Endodermal cell (in vitro differentiated cells): ENCODE results near the gene TSHZ3. TPM values are rescaled to one million over a fixed set of nuclear protein-coding genes. Genes with fewer than 3 reads are reported as not detected.

Experiments
- DNase-seq: peaks from one replicate; pipeline ENCODE4 v3.0.0-alpha.2; 2017
- H3K27ac ChIP-seq: 2 replicates; pipeline ENCODE4 v1.5.1; 2013; ENCODE audit warnings: mild to moderate bottlenecking, low read depth, low read length, moderate library complexity
- H3K27me3 ChIP-seq: 2 replicates; pipeline ENCODE4 v1.6.1; 2013; ENCODE audit warnings: mild to moderate bottlenecking, low read length, moderate library complexity; ENCODE audit not compliant: insufficient read depth, control insufficient read depth, poor library complexity, severe bottlenecking
- H3K36me3 ChIP-seq: 2 replicates; pipeline ENCODE4 v1.7.0; 2013; ENCODE audit warnings: mild to moderate bottlenecking, low read length, moderate library complexity; ENCODE audit not compliant: control insufficient read depth, insufficient read depth
- H3K4me1 ChIP-seq: one replicate; pipeline ENCODE4 v1.7.0; 2013; ENCODE audit warnings: low read length; ENCODE audit not compliant: control insufficient read depth, insufficient read depth
- H3K4me3 ChIP-seq: 2 replicates; pipeline ENCODE4 v1.5.1; 2013; ENCODE audit warnings: mild to moderate bottlenecking, low read length, moderate library complexity
- H3K9ac ChIP-seq: 2 replicates; pipeline ENCODE4 v1.6.1; 2013; ENCODE audit warnings: mild to moderate bottlenecking, low read length, moderate library complexity; ENCODE audit not compliant: poor library complexity, severe bottlenecking; ENCODE audit errors: extremely low read depth
- H3K9me3 ChIP-seq: 2 replicates; pipeline ENCODE4 v1.6.1; 2013; ENCODE audit warnings: mild to moderate bottlenecking, low read length, moderate library complexity; ENCODE audit not compliant: control insufficient read depth
- H3K27ac Mint-ChIP-seq: 2 replicates; pipeline ENCODE4 v1.8.0; 2020; ENCODE audit warnings: mixed read lengths
- H3K27me3 Mint-ChIP-seq: 2 replicates; pipeline ENCODE4 v1.8.0; 2021; ENCODE audit warnings: mild to moderate bottlenecking, mixed read lengths; ENCODE audit not compliant: insufficient read depth
- H3K36me3 Mint-ChIP-seq: 2 replicates; pipeline ENCODE4 v1.8.0; 2020; ENCODE audit warnings: low read depth, mixed read lengths
- H3K4me1 Mint-ChIP-seq: 2 replicates; pipeline ENCODE4 v1.8.0; 2020; ENCODE audit warnings: mixed read lengths
- H3K4me3 Mint-ChIP-seq: 2 replicates; pipeline ENCODE4 v1.8.0; 2020; ENCODE audit warnings: mild to moderate bottlenecking, moderate library complexity, mixed read lengths
- H3K9me3 Mint-ChIP-seq: 2 replicates; pipeline ENCODE4 v1.8.0; 2020; ENCODE audit warnings: mild to moderate bottlenecking, mixed read lengths
- CTCF ChIP-seq: fragments of 200-600 bp; sonication (generic); conservative IDR thresholded peaks from 2 replicates; pipeline ENCODE4 v1.5.0; 2021; ENCODE audit warnings: antibody characterized with exemption, mild to moderate bottlenecking
- WGBS, 2 experiments: methylation state at CpG; one replicate each; pipeline versions ENCODE4 v1.1.5 to v1.1.7; 2013; ENCODE audit warnings: missing lambda C conversion rate in 2 of 2, mixed read lengths in 1 of 2; ENCODE audit not compliant: insufficient coverage in 1 of 2, insufficient read length in 1 of 2; 5-methylcytosine and 5-hydroxymethylcytosine counted together
- total RNA-seq, 2 donors: library from RNA; stranded (reverse); fragmentation: NEBNext Ultra II Directional in 1 of 2; extraction: Animal tissue kit (Norgen Biotek cat#: 25700) in 1 of 2; gene quantifications; 2 replicates in 1 of 2; 3 replicates in 1 of 2; pipeline ENCODE4 v1.2.1, GENCODE V29; 2021

The TSHZ3 gene
- total RNA-seq, 2 donors from 2014 or later = 0.84 to 2.1 TPM

- no peaks in the 10 kb centered on the region for H3K9me3 Mint-ChIP-seq
- Histone ChIP-seq H3K9ac (no peak overlapping the region), H3K27ac (no peak overlapping the region), H3K4me1 (no peaks in the 10 kb centered on the region), H3K4me3 (no peak overlapping the region), H3K27me3 (no peaks in the 10 kb centered on the region), H3K36me3 (no peaks in the 10 kb centered on the region), H3K9me3 (no peaks in the 10 kb centered on the region)
- WGBS, 2 experiments = 86 to 94% methylated on average over 2 of the region's 2 CpGs
- no peaks in the 10 kb centered on the region for H3K4me1 Mint-ChIP-seq
- H3K36me3 Mint-ChIP-seq = no peaks in the 10 kb centered on the region
- no peak for TF ChIP-seq CTCF
- no peaks in the 10 kb centered on the region for H3K27me3 Mint-ChIP-seq
- no peak overlapping the region for H3K27ac Mint-ChIP-seq
- no peak for DNase-seq
- no peak overlapping the region for H3K4me3 Mint-ChIP-seq
Measured at GRCh38 chr19:31275068-31275334, 74.2 kb downstream of the TSHZ3 start.

- Mint-ChIP-seq H3K4me3 (no peak overlapping the region), H3K9me3 (no peaks in the 10 kb centered on the region)
- no peak for TF ChIP-seq CTCF
Measured at GRCh38 chr19:31274251-31275067, 74.8 kb downstream of the TSHZ3 start.

GRCh38 chr19:31272583-31273106 is 76.6 kb downstream of the TSHZ3 start:
- H3K27ac Mint-ChIP-seq = no peak overlapping the region
- H3K4me1 ChIP-seq = no peaks in the 10 kb centered on the region
- no peak for TF ChIP-seq CTCF

More at GRCh38 chr19:31274251-31275067, 74.8 kb downstream of the TSHZ3 start:
- Mint-ChIP-seq H3K36me3 (no peaks in the 10 kb centered on the region), H3K27me3 (no peaks in the 10 kb centered on the region), H3K4me1 (no peaks in the 10 kb centered on the region), H3K27ac (no peak overlapping the region)
- no peaks in the 10 kb centered on the region for H3K4me1 ChIP-seq
- no peak overlapping the region for H3K27ac ChIP-seq
- no peak overlapping the region for H3K4me3 ChIP-seq
- DNase-seq = no peak
- 91 to 93% methylated on average over 17 to 19 of the region's 19 CpGs for whole genome bisulfite sequencing, 2 experiments
- no peaks in the 10 kb centered on the region for H3K27me3 ChIP-seq
- H3K36me3 ChIP-seq = no peaks in the 10 kb centered on the region
- no peak overlapping the region for H3K9ac ChIP-seq
- no peaks in the 10 kb centered on the region for H3K9me3 ChIP-seq

More at GRCh38 chr19:31272583-31273106, 76.6 kb downstream of the TSHZ3 start:
- Histone ChIP-seq H3K36me3 (no peaks in the 10 kb centered on the region), H3K9ac (no peak overlapping the region), H3K27ac (no peak overlapping the region), H3K27me3 (no peaks in the 10 kb centered on the region), H3K4me3 (no peak overlapping the region), H3K9me3 (no peaks in the 10 kb centered on the region)
- Mint-ChIP-seq H3K27me3 (no peaks in the 10 kb centered on the region), H3K4me3 (no peak overlapping the region), H3K36me3 (no peaks in the 10 kb centered on the region), H3K9me3 (no peaks in the 10 kb centered on the region), H3K4me1 (no peaks in the 10 kb centered on the region)
- WGBS, 2 experiments = 95 to 97% methylated on average over 11 to 15 of the region's 15 CpGs
- no peak for DNase-seq
